EL (cell line): Measurements from ENCODE around the gene SLC1A2.

Source experiments
- DNase-seq: peaks from one replicate; pipeline ENCODE4 v3.0.0-alpha.2; 2016

The SLC1A2 gene

DNA sequence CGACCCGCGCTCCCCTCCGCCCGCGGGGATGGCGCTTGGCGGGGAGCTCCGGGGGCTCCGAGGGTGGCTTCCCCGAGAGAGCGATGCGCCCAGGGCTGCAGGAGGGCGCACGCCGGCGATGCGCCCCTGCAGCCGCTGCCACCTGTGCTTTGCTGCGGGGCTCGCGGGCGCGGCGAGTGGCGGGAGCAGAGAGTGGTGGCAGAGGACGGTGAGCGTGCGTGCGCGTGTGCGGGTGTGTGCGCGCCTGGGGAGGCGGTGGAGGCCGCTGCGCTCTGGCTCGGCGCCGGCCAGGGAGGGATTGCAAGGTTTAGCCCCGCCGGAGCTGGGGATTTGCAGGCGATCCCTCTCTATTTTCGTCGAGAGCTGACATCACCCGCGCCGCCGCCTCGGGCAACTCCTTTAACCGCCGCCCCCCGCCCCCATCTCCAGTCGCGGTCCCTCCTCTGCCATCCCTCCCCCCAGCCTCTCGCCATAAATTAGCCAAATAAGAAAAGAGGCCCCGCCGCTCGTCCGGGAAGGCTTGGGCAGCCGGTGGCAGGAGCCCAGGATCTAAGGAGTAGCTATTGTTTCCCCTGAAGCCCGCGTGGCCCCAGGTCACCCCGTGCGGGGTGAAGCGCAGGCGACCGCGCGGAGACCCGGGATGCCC is at the start of gene SLC1A2:
TSS of gene SLC1A2 (minus strand) at position 375 of the 646 bp plus-strand sequence. CDS start 592 bp downstream, outside the sequence.
- peak; percentile 47 for DNase-seq

- DNase-seq: no peak
These were observed 46.7 kb upstream of the SLC1A2 start for GRCh38 chr11:35466058-35466457.

DNA sequence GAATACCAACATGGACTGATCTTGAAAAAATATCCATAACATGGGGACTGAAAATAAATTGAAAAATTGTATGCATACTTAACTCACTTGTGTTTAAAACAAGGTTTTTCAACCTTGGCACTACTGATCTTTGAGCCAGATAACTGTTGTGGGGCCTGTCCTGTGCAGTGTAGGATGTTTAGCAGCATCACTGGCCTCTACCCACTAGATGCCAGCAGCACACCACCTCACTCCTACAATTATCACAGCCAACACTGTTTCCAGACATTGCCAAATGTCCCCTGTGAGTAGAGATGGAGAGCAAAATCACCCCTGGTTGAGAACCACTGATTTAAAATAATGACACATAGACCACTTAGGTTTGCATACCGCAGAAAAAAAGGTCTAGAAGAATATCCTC is 45.0 kb upstream of the SLC1A2 start:
- DNase-seq: peak; percentile 49

DNA sequence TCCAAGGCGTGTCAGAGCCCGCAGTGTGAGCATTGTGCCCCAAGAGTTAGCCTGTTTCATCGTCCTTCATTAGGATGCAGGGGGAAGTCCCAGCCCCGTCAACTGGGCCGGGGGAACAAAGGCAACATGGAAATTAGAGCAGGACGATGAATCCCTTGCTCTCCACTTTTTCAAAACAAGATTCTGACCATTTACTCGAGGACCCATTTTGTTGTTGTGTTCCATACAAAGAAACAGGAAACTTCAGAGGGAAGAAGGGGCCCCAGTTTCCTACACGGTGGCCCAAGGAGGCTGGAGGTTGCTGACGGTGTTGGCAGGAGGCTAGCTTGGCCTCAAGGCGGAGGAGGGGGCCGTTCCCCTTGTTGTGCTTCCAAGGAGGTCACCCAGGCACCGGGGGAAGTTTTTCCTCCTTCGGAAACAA is 44.0 kb upstream of the SLC1A2 start:
- DNase-seq: no peak

GRCh38 chr11:35461917-35462538 is 42.7 kb upstream of the SLC1A2 start:
- DNase-seq: no peak

DNA sequence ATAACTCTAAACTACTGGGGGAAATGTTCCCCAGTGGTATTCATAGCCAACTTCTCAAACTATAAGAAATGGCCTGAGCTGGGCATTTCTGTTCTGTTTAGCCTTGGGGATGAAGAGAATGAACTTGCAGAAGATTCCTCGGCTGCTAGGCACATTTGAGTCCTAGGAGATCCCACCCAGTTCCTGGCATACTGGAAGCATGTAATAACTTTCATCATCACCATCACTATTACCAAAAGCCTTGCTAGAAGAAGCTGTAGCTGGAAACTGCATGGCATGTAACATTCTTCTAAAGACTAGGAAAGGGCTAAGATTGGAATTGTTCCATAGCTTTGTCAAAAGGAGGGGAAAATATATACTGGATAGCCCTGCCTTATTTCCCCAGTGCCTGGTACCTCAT is 40.1 kb upstream of the SLC1A2 start:
- no peak for DNase-seq

GRCh38 chr11:35458846-35459245 is 39.5 kb upstream of the SLC1A2 start:
- DNase-seq: peak; percentile 32

DNA sequence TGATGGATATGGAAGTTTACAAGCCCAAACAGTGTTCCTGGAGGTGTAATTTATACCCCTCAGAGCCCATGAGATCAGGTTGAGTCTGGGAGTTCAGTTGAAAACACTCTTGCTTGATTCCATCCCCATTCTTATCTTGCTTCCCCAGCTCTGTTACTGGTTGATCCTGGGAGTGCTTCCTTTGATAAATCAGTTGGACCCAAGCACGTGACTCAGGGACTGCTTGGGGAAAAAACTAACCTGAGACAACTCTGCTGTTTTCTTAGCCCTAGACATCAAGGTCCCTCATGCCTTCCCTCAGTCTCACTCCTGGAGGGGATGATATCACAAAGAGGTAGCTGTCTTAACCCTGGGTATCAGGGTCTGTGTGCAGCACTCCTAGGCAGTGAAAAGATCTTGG is 35.0 kb upstream of the SLC1A2 start:
- no peak for DNase-seq

DNA sequence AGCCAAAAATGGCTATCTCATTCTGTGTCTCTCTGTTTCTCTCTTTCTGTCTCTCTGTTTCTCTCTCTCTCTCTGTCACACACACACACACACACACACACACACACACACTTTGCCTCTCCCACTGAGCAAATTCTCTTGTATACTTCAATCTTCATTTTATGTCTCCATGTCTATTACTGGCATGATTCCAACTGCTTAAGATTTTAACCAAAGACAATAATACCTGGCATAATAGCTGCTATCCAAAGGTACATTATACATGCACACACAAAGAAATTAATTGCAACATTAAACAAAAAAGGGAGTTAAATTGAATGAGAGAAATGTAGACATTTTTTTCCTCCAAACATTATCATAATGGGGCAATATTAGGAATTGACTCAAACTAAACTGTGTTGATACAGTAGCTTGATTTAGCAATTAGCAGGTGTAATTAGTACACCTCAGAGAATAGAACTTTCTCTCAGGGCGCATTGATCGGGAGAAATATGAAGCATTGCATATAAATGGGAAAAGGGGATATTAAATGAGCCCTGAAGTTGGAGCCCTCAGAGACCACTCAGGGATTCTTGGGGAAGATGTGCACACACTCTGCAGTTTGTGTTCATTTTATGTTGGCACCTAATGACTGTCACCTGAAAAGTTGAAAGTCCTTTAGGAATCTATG is 17.4 kb upstream of the SLC1A2 start:
- no peak for DNase-seq

GRCh38 chr11:35433588-35433987 is 14.2 kb upstream of the SLC1A2 start:
- no peak for DNase-seq

DNA sequence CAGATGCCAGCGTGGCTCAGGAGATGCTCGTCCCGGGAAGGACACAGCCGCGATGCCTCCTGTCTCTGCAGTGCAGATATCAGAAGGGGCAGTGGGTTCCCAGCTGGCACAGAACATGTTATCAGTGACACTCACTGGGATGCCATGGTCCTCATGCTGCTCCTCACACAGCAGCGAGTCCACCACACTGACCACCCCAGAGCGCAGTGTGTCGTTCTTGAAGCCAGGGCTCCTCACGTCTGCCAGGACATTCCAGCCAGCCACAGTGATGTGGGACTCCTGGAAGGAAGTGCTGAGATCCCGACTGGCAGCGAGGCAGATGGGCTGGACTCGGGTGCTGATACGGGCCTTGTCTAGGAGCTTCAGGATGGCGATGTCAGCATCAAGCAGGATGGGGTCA is 13.1 kb upstream of the SLC1A2 start:
- no peak for DNase-seq

GRCh38 chr11:35427071-35427470 is 7.7 kb upstream of the SLC1A2 start:
- DNase-seq: peak; percentile 33

- DNase-seq: no peak
These were observed 7.0 kb upstream of the SLC1A2 start for GRCh38 chr11:35426351-35426750.

- DNase-seq: no peak
These were observed 6.3 kb upstream of the SLC1A2 start for GRCh38 chr11:35425603-35426212.

DNA sequence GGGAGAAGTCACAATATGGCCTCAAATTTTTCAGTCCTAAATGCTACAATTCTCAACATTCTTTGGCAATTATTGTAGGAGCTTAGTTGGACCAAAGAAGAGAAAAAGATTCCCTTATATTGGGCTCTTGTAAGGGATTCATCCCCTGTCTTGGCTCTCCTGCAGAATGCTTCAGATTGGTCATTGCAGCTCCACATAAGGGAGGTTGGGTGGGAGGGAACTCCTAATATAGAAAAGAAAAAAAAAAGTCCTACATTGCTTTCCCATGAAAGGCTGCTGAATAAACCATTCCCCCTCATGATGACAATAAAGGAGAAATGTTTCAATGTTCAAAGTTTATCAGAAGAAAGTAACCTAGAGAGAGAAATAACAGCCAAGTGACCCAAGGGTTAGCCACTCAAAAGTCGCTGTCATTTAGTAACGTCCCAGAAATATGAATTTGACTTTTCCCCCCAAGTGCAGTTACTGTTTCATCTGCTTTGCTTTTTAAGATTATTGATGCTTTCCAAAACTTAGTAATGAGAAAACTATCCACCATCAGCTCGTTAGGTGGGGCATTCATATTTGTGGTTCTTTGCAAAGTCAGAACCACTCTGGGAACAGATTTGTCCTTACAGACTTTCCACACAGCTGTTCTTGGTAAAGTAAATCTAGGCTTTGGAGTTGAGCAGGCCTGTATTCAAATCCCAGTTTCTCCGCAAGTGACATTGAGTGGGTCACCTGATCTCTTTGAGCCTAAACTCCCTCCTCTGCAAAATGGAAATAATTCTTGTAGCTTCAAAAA is 5.0 kb upstream of the SLC1A2 start:
- peak; percentile 30 for DNase-seq

DNA sequence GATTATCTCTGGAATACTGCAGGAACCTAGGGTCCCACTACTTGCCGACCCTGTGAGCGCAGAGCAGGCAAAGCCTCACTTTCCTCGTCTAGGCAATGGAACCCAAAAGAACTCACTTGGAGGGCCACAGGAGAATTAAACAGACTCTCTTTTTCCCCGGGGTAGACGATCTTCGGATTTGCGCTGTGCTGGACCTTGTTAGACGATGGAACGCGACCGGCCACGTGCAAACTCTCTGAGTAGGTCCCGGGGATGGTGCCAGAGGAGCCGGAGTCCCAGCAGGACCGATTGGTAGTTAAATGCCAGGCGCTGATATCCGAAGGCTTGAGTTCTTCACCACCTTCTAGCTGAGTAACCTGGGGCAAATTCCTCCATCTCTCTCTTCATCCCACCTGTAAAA is 1.0 kb upstream of the SLC1A2 start:
- DNase-seq: no peak

GRCh38 chr11:35419830-35420333 is 524 bp upstream of the SLC1A2 start:
- peak; percentile 25 for DNase-seq

- DNase-seq: peak; percentile 37
These were observed 825 bp downstream of the SLC1A2 start for GRCh38 chr11:35418282-35419183.

- no peak for DNase-seq
These were observed 3.9 kb downstream of the SLC1A2 start for GRCh38 chr11:35415487-35415886.

DNA sequence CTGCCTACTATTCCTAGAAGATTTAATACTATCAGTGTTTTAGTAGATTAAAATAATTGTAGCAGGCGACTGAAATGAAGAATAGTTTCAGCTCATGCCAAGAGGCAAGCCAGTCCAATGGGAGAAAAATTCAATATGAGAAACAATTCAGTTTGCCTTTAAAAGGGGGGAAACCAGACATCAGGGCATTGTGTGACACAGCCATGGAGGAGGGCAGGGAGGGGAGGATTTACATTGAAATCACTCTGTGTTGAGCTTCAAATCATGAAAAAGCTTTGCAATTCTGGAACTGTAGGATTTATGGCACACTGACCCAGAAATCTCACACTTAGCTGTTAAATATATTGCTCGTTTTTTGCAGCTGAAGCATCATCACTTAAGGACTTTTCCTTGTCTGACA is 4.6 kb downstream of the SLC1A2 start:
- no peak for DNase-seq

GRCh38 chr11:35414311-35414710 is 5.0 kb downstream of the SLC1A2 start:
- DNase-seq: no peak

- no peak for DNase-seq
These were observed 5.8 kb downstream of the SLC1A2 start for GRCh38 chr11:35413598-35413997.
